ENCODE data around the gene RNF167. TPM values are rescaled to one million over a fixed set of nuclear protein-coding genes. Genes with fewer than 3 reads are reported as not detected.

Gene RNF167
- polyA plus RNA-seq, 1 donor from 2014 or later = 64.1 TPM

GRCh38 chr17:4965311-4965986 is 25.4 kb downstream of the RNF167 start:
- no peak overlapping the region for H3K4me3 ChIP-seq (ENCODE audit: low read length)
- no peaks in the 10 kb centered on the region for H4K20me1 ChIP-seq (ENCODE audit: insufficient read depth)
- no peaks in the 10 kb centered on the region for H3K9me2 ChIP-seq (ENCODE audit: insufficient read depth, low read length)
- H3F3A ChIP-seq (ENCODE audit: insufficient read depth, low read length, poor library complexity, severe bottlenecking) = peaks cover 9% of the 10 kb centered on the region
- no peak overlapping the region for H2AFZ ChIP-seq (ENCODE audit: low read depth, low read length)
- H3K4me2 ChIP-seq (ENCODE audit: low read length) = no peak overlapping the region
- H3K79me2 ChIP-seq (replicated peaks; ENCODE audit: insufficient read depth, low read length) = no peaks in the 10 kb centered on the region
- TF ChIP-seq POLR2AphosphoS5 (IDR thresholded peaks at IDR 0.05) = no peak
- no peak for TF ChIP-seq MXI1 (conservative IDR thresholded peaks at IDR 0.05; ENCODE audit: poor library complexity, severe bottlenecking)
- no peak for TF ChIP-seq EP300 (conservative IDR thresholded peaks at IDR 0.05; ENCODE audit: poor library complexity, severe bottlenecking)
- no peak for TF ChIP-seq TAF1 (IDR thresholded peaks at IDR 0.05; ENCODE audit: low read depth)
- TF ChIP-seq RAD21 (conservative IDR thresholded peaks at IDR 0.05) = no peak
- no peak for TF ChIP-seq CTCF (IDR thresholded peaks at IDR 0.05; ENCODE audit: poor library complexity, severe bottlenecking)
- no peak for TF ChIP-seq EZH2 (IDR thresholded peaks at IDR 0.05; ENCODE audit: borderline replicate concordance, insufficient read depth, low read length, poor library complexity, severe bottlenecking)
- TF ChIP-seq REST (IDR thresholded peaks at IDR 0.05; ENCODE audit: borderline replicate concordance) = no peak
- TF ChIP-seq SMC3 (conservative IDR thresholded peaks at IDR 0.05; ENCODE audit: poor library complexity) = no peak
- H3K36me3 ChIP-seq (ENCODE audit: insufficient read depth, low read length) = no peaks in the 10 kb centered on the region
- H3K27ac ChIP-seq (ENCODE audit: low read length) = no peak overlapping the region
- no peak overlapping the region for H3K9ac ChIP-seq (ENCODE audit: low read length)
- H3K27me3 ChIP-seq (ENCODE audit: insufficient read depth, low read depth, low read length) = no peaks in the 10 kb centered on the region
- H3K9me3 ChIP-seq (ENCODE audit: low read length) = no peaks in the 10 kb centered on the region

GRCh38 chr17:4966844-4967538 is 26.9 kb downstream of the RNF167 start:
- Histone ChIP-seq H2AFZ (ENCODE audit: low read depth, low read length) (peak overlapping the region; percentile 40), H3K9me3 (ENCODE audit: low read length) (no peaks in the 10 kb centered on the region), H3K4me2 (ENCODE audit: low read length) (peak overlapping the region; percentile 60), H3K27me3 (ENCODE audit: insufficient read depth, low read depth, low read length) (no peaks in the 10 kb centered on the region), H3K79me2 (replicated peaks; ENCODE audit: insufficient read depth, low read length) (no peaks in the 10 kb centered on the region), H3K36me3 (ENCODE audit: insufficient read depth, low read length) (no peaks in the 10 kb centered on the region), H3K9ac (ENCODE audit: low read length) (peak overlapping the region; percentile 89), H3F3A (ENCODE audit: insufficient read depth, low read length, poor library complexity, severe bottlenecking) (peaks cover 9% of the 10 kb centered on the region), H3K9me2 (ENCODE audit: insufficient read depth, low read length) (no peaks in the 10 kb centered on the region), H3K4me3 (ENCODE audit: low read length) (peak overlapping the region; percentile 71), H4K20me1 (ENCODE audit: insufficient read depth) (no peaks in the 10 kb centered on the region), H3K27ac (ENCODE audit: low read length) (peak overlapping the region; percentile 97)
- peak; percentile 32 for TF ChIP-seq POLR2AphosphoS5 (IDR thresholded peaks at IDR 0.05)
- no peak for TF ChIP-seq EP300 (conservative IDR thresholded peaks at IDR 0.05; ENCODE audit: poor library complexity, severe bottlenecking)
- TF ChIP-seq MXI1 (conservative IDR thresholded peaks at IDR 0.05; ENCODE audit: poor library complexity, severe bottlenecking) = peak; percentile 62
- TF ChIP-seq CTCF (IDR thresholded peaks at IDR 0.05; ENCODE audit: poor library complexity, severe bottlenecking) = peak; percentile 54
